ENCODE measurements around the gene ZIC3. TPM values are rescaled to one million over a fixed set of nuclear protein-coding genes. Genes with fewer than 3 reads are reported as not detected.

The ZIC3 gene
- total and polyA plus RNA-seq, 3 donors from 2014 or later: 1.3 to 1.5 (median 1.5) TPM

DNA sequence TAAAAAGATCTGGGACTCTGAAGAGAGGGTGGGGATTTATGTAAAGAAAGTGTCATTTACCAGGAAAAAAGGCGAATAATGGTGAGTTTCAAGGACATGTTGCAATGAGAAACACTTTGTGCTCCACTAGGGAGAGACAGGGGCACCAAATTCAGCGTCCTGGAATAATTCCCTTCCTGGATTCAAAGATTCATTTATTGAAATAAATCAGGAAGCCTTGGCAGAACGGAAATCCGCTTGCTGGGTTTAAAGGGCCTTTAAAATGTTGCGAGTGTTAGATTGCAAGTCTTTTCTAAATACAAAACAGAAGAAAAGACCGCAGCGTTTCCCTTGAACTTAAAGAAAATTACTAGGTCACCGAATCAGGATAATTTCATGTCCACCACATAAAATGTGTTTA lies 3.8 kb upstream of the ZIC3 start:
- no peaks in the 10 kb centered on the region for H3K36me3 ChIP-seq (ENCODE audit: low read depth, missing control alignments)
- TF ChIP-seq, protein P1, sequence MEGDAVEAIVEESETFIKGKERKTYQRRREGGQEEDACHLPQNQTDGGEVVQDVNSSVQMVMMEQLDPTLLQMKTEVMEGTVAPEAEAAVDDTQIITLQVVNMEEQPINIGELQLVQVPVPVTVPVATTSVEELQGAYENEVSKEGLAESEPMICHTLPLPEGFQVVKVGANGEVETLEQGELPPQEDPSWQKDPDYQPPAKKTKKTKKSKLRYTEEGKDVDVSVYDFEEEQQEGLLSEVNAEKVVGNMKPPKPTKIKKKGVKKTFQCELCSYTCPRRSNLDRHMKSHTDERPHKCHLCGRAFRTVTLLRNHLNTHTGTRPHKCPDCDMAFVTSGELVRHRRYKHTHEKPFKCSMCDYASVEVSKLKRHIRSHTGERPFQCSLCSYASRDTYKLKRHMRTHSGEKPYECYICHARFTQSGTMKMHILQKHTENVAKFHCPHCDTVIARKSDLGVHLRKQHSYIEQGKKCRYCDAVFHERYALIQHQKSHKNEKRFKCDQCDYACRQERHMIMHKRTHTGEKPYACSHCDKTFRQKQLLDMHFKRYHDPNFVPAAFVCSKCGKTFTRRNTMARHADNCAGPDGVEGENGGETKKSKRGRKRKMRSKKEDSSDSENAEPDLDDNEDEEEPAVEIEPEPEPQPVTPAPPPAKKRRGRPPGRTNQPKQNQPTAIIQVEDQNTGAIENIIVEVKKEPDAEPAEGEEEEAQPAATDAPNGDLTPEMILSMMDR (IDR thresholded peaks at IDR 0.05): no peak
- no peak for TF ChIP-seq POLR2A (IDR thresholded peaks at IDR 0.05)
- intact Hi-C loops (cut with DNase I; ENCODE audit: low total_unique reads): no loop called here
- no peak overlapping the region for H3K27ac ChIP-seq
- no peak for DNase-seq
- no peaks in the 10 kb centered on the region for H3K27me3 ChIP-seq
- 8 to 16% methylated on average over 8 of the region's 8 CpGs for WGBS, 2 donors
- no peaks in the 10 kb centered on the region for H3K4me1 ChIP-seq
- H3K4me3 ChIP-seq: no peak overlapping the region
- no peaks in the 10 kb centered on the region for H3K9me3 ChIP-seq

DNA sequence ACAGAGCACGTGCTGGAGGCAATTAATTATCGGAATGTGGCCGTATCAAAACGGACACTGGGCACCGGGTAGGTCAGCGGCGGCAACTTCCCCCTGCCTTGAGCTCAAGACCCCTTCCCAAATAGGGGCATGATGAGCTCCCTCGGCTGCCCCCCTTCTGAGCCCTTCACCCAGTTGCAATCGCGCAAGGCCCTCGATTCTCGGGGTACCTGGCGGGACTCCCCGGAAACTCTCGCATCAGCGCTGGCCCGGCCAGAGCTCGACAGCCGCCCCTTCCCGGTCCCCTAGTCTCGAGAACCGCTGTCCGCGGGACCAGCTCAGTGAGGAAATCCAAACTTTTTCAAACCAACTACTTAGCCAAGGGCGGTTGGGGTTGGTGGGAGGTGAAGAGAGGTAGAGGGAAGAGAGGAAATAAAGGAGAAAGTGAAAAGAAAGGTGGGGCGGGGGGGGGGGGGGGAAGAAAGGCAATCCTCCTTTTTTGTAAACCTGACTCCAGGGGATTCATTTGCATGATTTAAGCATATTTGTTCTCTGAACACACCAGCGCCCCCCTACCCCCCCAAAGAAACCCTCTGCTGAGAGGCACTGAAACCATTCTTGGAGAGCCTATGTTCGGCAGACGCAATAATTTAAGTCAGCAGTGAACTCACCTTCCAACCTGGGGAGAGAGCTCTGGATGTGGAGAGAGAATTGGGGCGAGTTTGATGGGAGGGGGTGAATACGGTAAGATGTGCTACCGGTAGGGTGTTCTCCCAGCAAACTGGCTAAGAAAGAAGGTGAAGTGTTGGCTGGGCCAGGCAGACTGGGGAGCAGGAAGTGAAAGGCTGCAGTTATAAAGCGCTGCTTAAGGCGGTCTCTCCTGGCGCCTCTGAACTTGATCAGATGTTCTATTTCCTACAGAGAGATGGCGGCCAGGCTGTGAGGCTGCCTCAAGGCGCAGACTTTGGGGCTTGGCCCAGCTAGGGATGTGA lies 2.0 kb upstream of the ZIC3 start:
- no peaks in the 10 kb centered on the region for H3K4me1 ChIP-seq
- 7% methylated on average over 8 to 31 of the region's 37 CpGs for WGBS, 2 donors
- no peak overlapping the region for H3K27ac ChIP-seq
- H3K27me3 ChIP-seq: no peaks in the 10 kb centered on the region
- intact Hi-C loops (cut with DNase I; ENCODE audit: low total_unique reads): no loop called here
- TF ChIP-seq, protein P1 (IDR thresholded peaks at IDR 0.05): no peak
- no peak for TF ChIP-seq POLR2A (IDR thresholded peaks at IDR 0.05)
- no peaks in the 10 kb centered on the region for H3K36me3 ChIP-seq (ENCODE audit: low read depth, missing control alignments)
- H3K9me3 ChIP-seq: no peaks in the 10 kb centered on the region
- no peak for DNase-seq
- H3K4me3 ChIP-seq: no peak overlapping the region

DNA sequence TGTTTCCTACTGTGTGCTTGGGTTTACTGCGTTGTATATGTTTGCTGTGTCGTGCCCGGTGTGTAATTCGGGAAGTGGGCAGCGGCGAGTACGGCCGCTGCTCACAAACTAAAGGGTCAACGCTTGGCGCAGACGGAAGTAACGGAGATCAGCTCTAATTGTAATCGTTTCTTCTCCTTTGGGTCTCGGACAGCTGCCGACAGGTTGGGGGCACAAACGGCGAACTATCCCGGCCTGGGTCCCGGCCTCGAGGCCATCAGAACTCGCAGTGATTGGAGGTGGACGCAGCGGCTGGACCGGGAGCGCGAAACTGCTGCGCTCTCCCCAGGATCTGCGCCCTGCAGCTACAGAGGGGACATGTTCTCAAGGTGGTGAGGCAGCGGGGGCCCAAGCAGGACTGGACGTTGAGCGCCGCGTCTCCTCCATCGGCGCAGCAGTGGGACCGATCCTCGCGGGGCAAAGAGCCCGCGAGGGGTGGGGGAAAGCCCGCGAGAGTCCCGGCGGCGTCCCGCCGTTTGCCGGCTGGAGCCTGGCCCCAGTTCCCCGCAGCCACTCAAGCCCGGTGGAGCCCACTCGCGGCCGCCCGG lies 516 bp upstream of the ZIC3 start:
- intact Hi-C loops (cut with DNase I; ENCODE audit: low total_unique reads): no loop called here
- 0 to 1% methylated on average over 4 to 15 of the region's 54 CpGs for WGBS, 2 donors
- H3K9me3 ChIP-seq: no peaks in the 10 kb centered on the region
- no peaks in the 10 kb centered on the region for H3K4me1 ChIP-seq
- H3K4me3 ChIP-seq: peak overlapping the region; percentile 48 to 62
- H3K27me3 ChIP-seq: no peaks in the 10 kb centered on the region
- H3K27ac ChIP-seq: no peak overlapping the region
- no peaks in the 10 kb centered on the region for H3K36me3 ChIP-seq (ENCODE audit: low read depth, missing control alignments)
- TF ChIP-seq POLR2A (IDR thresholded peaks at IDR 0.05): no peak
- TF ChIP-seq, protein P1 (IDR thresholded peaks at IDR 0.05): no peak
- no peak for DNase-seq

DNA sequence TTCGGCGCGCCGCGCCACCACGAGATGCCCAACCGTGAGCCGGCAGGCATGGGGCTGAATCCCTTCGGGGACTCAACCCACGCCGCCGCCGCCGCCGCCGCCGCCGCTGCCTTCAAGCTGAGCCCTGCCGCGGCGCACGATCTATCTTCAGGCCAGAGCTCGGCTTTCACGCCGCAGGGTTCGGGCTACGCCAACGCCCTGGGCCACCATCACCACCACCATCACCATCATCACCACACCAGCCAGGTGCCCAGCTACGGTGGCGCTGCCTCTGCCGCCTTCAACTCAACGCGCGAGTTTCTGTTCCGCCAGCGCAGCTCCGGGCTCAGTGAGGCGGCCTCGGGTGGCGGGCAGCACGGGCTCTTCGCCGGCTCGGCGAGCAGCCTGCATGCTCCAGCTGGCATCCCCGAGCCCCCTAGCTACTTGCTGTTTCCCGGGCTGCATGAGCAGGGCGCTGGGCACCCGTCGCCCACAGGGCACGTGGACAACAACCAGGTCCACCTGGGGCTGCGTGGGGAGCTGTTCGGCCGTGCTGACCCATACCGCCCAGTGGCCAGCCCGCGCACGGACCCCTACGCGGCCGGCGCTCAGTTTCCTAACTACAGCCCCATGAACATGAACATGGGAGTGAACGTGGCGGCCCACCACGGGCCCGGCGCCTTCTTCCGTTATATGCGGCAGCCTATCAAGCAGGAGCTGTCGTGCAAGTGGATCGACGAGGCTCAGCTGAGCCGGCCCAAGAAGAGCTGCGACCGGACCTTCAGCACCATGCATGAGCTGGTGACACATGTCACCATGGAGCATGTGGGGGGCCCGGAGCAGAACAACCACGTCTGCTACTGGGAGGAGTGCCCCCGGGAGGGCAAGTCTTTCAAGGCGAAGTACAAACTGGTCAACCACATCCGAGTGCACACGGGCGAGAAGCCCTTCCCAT lies 1.1 kb downstream of the ZIC3 start:
- Histone ChIP-seq H3K9me3 (no peaks in the 10 kb centered on the region), H3K27ac (no peak overlapping the region), H3K4me3 (peak overlapping the region; percentile 48 to 62), H3K27me3 (no peaks in the 10 kb centered on the region), H3K36me3 (ENCODE audit: low read depth, missing control alignments) (no peaks in the 10 kb centered on the region), H3K4me1 (no peaks in the 10 kb centered on the region)
- no peak for DNase-seq
- TF ChIP-seq POLR2A (IDR thresholded peaks at IDR 0.05): no peak
- TF ChIP-seq, protein P1 (IDR thresholded peaks at IDR 0.05): no peak
- 2% methylated on average over 49 of the region's 82 CpGs; no CpG with 5 or more reads in 1 of the 2 donors for WGBS, 2 donors
- intact Hi-C loops (cut with DNase I; ENCODE audit: low total_unique reads): no loop called here
